MCF 10A (cell line): Measurements from ENCODE around the gene RPS15. TPM values are rescaled to one million over a fixed set of nuclear protein-coding genes. Genes with fewer than 3 reads are reported as not detected.
A peak's percentile ranks its signal among the peaks of the same experiment; 100 is the strongest.

Source experiments
- BruUV-seq: library from RNA; stranded (reverse); fragments of 400-500 nt; replicated peaks from 2 replicates; lab custom pipeline; 2021; lab: Mats Ljungman, UMichigan
- CTCF ChIA-PET: fragments of 300-600 bp; sonication (Branson Sonifier 250); formaldehyde crosslinking; extraction: SDS; loops from one replicate; lab custom pipeline; 2021; ENCODE audit warnings: antibody characterized with exemption, inconsistent platforms; lab: Yijun Ruan, JAX
- POLR2A ChIA-PET: fragments of 300-600, 350-650 bp; sonication (Branson Sonifier 250); formaldehyde crosslinking; extraction: SDS; loops from one replicate; lab custom pipeline; 2020; ENCODE audit warnings: antibody characterized with exemption, inconsistent platforms; lab: Yijun Ruan, JAX
- DNase-seq: peaks from one replicate; pipeline ENCODE4 v3.0.0-alpha.2; 2018; ENCODE audit not compliant: unreplicated experiment
- H3K27ac Mint-ChIP-seq: one replicate; pipeline ENCODE4 v1.8.0; 2022; ENCODE audit warnings: mild to moderate bottlenecking, low read depth, mixed read lengths; ENCODE audit not compliant: unreplicated experiment
- H3K27me3 Mint-ChIP-seq: one replicate; pipeline ENCODE4 v1.8.0; 2022; ENCODE audit warnings: mixed read lengths; ENCODE audit not compliant: insufficient read depth, unreplicated experiment
- H3K36me3 Mint-ChIP-seq: one replicate; pipeline ENCODE4 v1.8.0; 2022; ENCODE audit warnings: mild to moderate bottlenecking, moderate library complexity, mixed read lengths; ENCODE audit not compliant: insufficient read depth, unreplicated experiment
- H3K4me1 Mint-ChIP-seq: one replicate; pipeline ENCODE4 v1.8.0; 2022; ENCODE audit warnings: mixed read lengths; ENCODE audit not compliant: insufficient read depth, unreplicated experiment
- H3K4me3 Mint-ChIP-seq: one replicate; pipeline ENCODE4 v1.8.0; 2022; ENCODE audit warnings: mild to moderate bottlenecking, moderate library complexity, mixed read lengths; ENCODE audit not compliant: unreplicated experiment
- H3K9me3 Mint-ChIP-seq: one replicate; pipeline ENCODE4 v1.8.0; 2022; ENCODE audit warnings: mixed read lengths; ENCODE audit not compliant: unreplicated experiment
- CTCF ChIP-seq: fragments of 200-600 bp; IDR thresholded peaks from one replicate; pipeline ENCODE4 v1.8.0; 2022; ENCODE audit warnings: antibody characterized with exemption, mild to moderate bottlenecking; ENCODE audit not compliant: unreplicated experiment
- intact Hi-C: fragments of 100-400 bp; cut with micrococcal nuclease; formaldehyde crosslinking; loops from 2 replicates; pipeline ENCODE4 v1.14.1; 2022
- total RNA-seq: library from RNA; stranded (reverse); gene quantifications from 2 replicates; pipeline ENCODE4 v1.2.3, GENCODE V29; 2022

Gene RPS15
- total RNA-seq, 1 experiment from 2014 or later: 1,168 TPM

- ChIA-PET CTCF (no interaction called here), POLR2A (no interaction called here)
- BruUV-seq: no TSS peak
- H3K27me3 Mint-ChIP-seq: no peaks in the 10 kb centered on the region
- no peak overlapping the region for H3K27ac Mint-ChIP-seq
- H3K4me3 Mint-ChIP-seq: no peak overlapping the region
- no peaks in the 10 kb centered on the region for H3K36me3 Mint-ChIP-seq
- no peaks in the 10 kb centered on the region for H3K9me3 Mint-ChIP-seq
- intact Hi-C loops: no loop called here
- DNase-seq: no peak
- H3K4me1 Mint-ChIP-seq: peaks cover 7% of the 10 kb centered on the region
- TF ChIP-seq CTCF: no peak
Observed at GRCh38 chr19:1487576-1488281, 49.5 kb downstream of the RPS15 start.

GRCh38 chr19:1488282-1488601 lies 50.0 kb downstream of the RPS15 start:
- ChIA-PET CTCF (interaction anchor here (0.7 kb wide), 1 partner anchor 13 kb away, joined by 3 read pairs; no protein-coding TSS in a partner anchor), POLR2A (no interaction called here)
- no TSS peak for BruUV-seq
- Mint-ChIP-seq H3K36me3 (no peaks in the 10 kb centered on the region), H3K4me1 (peaks cover 7% of the 10 kb centered on the region), H3K9me3 (no peaks in the 10 kb centered on the region), H3K27ac (no peak overlapping the region), H3K27me3 (no peaks in the 10 kb centered on the region), H3K4me3 (no peak overlapping the region)
- intact Hi-C loops: no loop called here
- no peak for TF ChIP-seq CTCF
- no peak for DNase-seq

GRCh38 chr19:1489463-1490310 lies 51.5 kb downstream of the RPS15 start:
- Mint-ChIP-seq H3K27me3 (no peaks in the 10 kb centered on the region), H3K27ac (no peak overlapping the region), H3K36me3 (no peaks in the 10 kb centered on the region), H3K4me3 (peak overlapping the region; percentile 79), H3K9me3 (no peaks in the 10 kb centered on the region), H3K4me1 (peaks cover 7% of the 10 kb centered on the region)
- no TSS peak for BruUV-seq
- intact Hi-C loops: no loop called here
- ChIA-PET CTCF (no interaction called here), POLR2A (no interaction called here)
- TF ChIP-seq CTCF: no peak
- no peak for DNase-seq

Other genes starting within 250 kb of the RPS15 start
- gene STK11, start 232.6 kb upstream of the RPS15 start, total RNA-seq: 63.1 and 65.6 TPM in 2 replicates
- gene CBARP, start 200.4 kb upstream of the RPS15 start, total RNA-seq: 7.0 and 8.2 TPM in 2 replicates
- gene ATP5F1D, start 196.6 kb upstream of the RPS15 start, total RNA-seq: 256 and 258 TPM in 2 replicates
- 73.6 and 96.9 TPM in 2 replicates for gene MIDN, start 189.8 kb upstream of the RPS15 start, total RNA-seq
- 316 and 362 TPM in 2 replicates for gene CIRBP, start 169.1 kb upstream of the RPS15 start, total RNA-seq
- 71.0 and 85.2 TPM in 2 replicates for gene FAM174C, start 162.9 kb upstream of the RPS15 start, total RNA-seq
- not detected in 2 replicates for gene EFNA2, start 152.5 kb upstream of the RPS15 start, total RNA-seq
- gene NDUFS7, start 54.5 kb upstream of the RPS15 start, total RNA-seq: 135 and 137 TPM in 2 replicates
- 3.2 and 7.0 TPM in 2 replicates for gene GAMT, start 36.9 kb upstream of the RPS15 start, total RNA-seq
- 219 and 246 TPM in 2 replicates for gene DAZAP1, start 30.8 kb upstream of the RPS15 start, total RNA-seq
- gene APC2, start 11.7 kb downstream of the RPS15 start, total RNA-seq: 0.15 and 0.23 TPM in 2 replicates
- 36.3 and 40.5 TPM in 2 replicates for gene C19orf25, start 40.8 kb downstream of the RPS15 start, total RNA-seq
- 3.4 and 3.7 TPM in 2 replicates for gene PCSK4, start 52.0 kb downstream of the RPS15 start, total RNA-seq
- gene REEP6, start 52.8 kb downstream of the RPS15 start, total RNA-seq: 3.8 TPM in 2 replicates
- 11.1 and 13.7 TPM in 2 replicates for gene ADAMTSL5, start 74.6 kb downstream of the RPS15 start, total RNA-seq
- 0.21 and 0.22 TPM in 2 replicates for gene PLK5, start 85.7 kb downstream of the RPS15 start, total RNA-seq
- 18.7 and 20.0 TPM in 2 replicates for gene MEX3D, start 129.9 kb downstream of the RPS15 start, total RNA-seq
- gene MBD3, start 154.5 kb downstream of the RPS15 start, total RNA-seq: 103 and 114 TPM in 2 replicates
- 211 and 256 TPM in 2 replicates for gene UQCR11, start 167.1 kb downstream of the RPS15 start, total RNA-seq
- 79.7 and 100 TPM in 2 replicates for gene TCF3, start 214.2 kb downstream of the RPS15 start, total RNA-seq